Left lung (tissue), 10 donors: ENCODE measurements around the gene DUSP28. TPM values are rescaled to one million over a fixed set of nuclear protein-coding genes. Genes with fewer than 3 reads are reported as not detected.

ENCODE experiments used
- ATAC-seq: fragments of 200-7000 bp; cut with Tn5 transposase; one replicate; pipeline ENCODE4 v1.9.1; 2020; ENCODE audit warnings: moderate library complexity
- DNase-seq, 4 donors: peaks; one replicate each; pipeline ENCODE4 v3.0.0-alpha.2; 2013 to 2020
- H3K27ac ChIP-seq, 2 donors: fragments of 200-600 bp; sonication (generic) in 1 of 2; one replicate each; pipeline versions ENCODE4 v1.5.0 to v1.8.0; 2020 to 2021
- H3K27me3 ChIP-seq, 2 donors: fragments of 200-600 bp; sonication (generic) in 1 of 2; one replicate each; pipeline versions ENCODE4 v1.5.0 to v1.8.0; 2020 to 2021
- H3K36me3 ChIP-seq, 2 donors: fragments of 200-600 bp; sonication (generic) in 1 of 2; one replicate each; pipeline versions ENCODE4 v1.5.0 to v1.8.0; 2020 to 2021
- H3K4me1 ChIP-seq, 2 donors: fragments of 200-600 bp; one replicate each; pipeline ENCODE4 v1.8.0; 2021
- H3K4me3 ChIP-seq, 2 donors: fragments of 200-600 bp; sonication (generic) in 1 of 2; one replicate each; pipeline versions ENCODE4 v1.5.0 to v1.8.0; 2020 to 2021; ENCODE audit warnings: mild to moderate bottlenecking in 1 of 2
- H3K9me3 ChIP-seq, 2 donors: fragments of 200-600 bp; sonication (generic) in 1 of 2; one replicate each; pipeline versions ENCODE4 v1.5.0 to v1.8.0; 2020 to 2021
- CTCF ChIP-seq, 2 donors: fragments of 200-600 bp; sonication (generic) in 1 of 2; IDR thresholded peaks; one replicate each; pipeline versions ENCODE4 v1.5.0 to v1.8.0; 2021; ENCODE audit warnings: antibody characterized with exemption in 2 of 2
- intact Hi-C, 2 donors: fragments of 100-400 bp; cut with DNase I; formaldehyde crosslinking; loops; one replicate each; pipeline versions ENCODE4 v1.11.2 to v1.14.2; 2022
- polyA plus RNA-seq, 6 donors: library from polyadenylated mRNA; unstranded; fragments of 120-200 nt; gene quantifications; one replicate each; pipeline ENCODE4 v1.2.1, GENCODE V29; 2013; ENCODE audit not compliant: insufficient read length in 6 of 6
- total RNA-seq, 2 donors: library from RNA; stranded (reverse); fragmentation: NEBNext Ultra II Directional; extraction: Animal tissue kit (Norgen Biotek cat#: 25700); gene quantifications; one replicate each; pipeline ENCODE4 v1.2.1, GENCODE V29; 2021
- donor health status: DM: no; HTN: yes; CAD: no.
- donor health status: DM: no; HTN: no; CAD: no.

The DUSP28 gene
- total and polyA plus RNA-seq, 8 donors = 2.4 to 7.6 (median 5.5) TPM

DNA sequence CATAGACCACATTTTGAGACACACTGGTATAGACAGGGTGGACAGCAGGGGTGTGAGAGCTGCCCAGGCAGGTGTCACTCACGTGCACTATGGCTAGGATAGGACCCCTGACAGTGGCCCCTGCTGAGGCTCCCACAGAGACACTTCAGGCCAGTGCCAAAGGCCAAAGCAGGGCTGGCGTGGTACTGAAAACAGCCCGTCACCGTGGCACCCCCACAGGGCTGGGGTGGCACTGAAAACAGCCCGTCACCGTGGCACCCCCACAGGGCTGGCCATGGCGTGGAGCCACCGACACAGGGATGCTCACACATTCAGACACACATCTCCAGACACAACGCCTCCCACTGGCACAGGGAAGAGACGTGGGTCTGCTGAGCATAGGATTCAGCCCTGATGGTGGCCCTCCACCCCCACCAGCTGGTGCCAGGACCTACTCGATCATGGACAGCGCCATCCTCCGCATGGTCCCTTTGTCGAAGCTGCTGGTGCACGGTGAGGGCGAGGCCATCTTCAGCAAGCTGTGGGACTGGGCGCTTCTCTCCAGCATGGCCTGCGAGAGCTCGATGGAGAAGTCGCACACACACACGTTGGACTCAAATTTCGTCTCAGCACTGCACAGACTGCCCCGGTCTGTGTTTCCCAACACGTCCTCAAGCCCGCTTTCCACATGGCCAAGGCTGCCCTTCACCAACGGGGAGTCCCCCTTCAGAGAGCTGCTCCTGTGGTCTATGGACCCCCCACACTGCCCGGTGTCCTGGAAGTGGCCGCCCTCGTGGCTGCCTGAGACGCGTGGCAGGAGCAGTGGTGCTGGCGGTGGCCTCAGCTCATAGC is 36.5 kb upstream of the DUSP28 start:
- TF ChIP-seq CTCF (IDR thresholded peaks at IDR 0.05) = no peak
- intact Hi-C loops = no loop called here
- Histone ChIP-seq H3K4me1 (peaks cover 0 to 13% of the 10 kb centered on the region in 2 donors), H3K4me3 (no peak overlapping the region), H3K9me3 (peaks cover 0 to 38% of the 10 kb centered on the region in 2 donors), H3K36me3 (peaks cover 0 to 54% of the 10 kb centered on the region in 2 donors), H3K27me3 (peaks cover 0 to 20% of the 10 kb centered on the region in 2 donors), H3K27ac (no peak overlapping the region)
- DNase-seq = no peak
- ATAC-seq = no peak

DNA sequence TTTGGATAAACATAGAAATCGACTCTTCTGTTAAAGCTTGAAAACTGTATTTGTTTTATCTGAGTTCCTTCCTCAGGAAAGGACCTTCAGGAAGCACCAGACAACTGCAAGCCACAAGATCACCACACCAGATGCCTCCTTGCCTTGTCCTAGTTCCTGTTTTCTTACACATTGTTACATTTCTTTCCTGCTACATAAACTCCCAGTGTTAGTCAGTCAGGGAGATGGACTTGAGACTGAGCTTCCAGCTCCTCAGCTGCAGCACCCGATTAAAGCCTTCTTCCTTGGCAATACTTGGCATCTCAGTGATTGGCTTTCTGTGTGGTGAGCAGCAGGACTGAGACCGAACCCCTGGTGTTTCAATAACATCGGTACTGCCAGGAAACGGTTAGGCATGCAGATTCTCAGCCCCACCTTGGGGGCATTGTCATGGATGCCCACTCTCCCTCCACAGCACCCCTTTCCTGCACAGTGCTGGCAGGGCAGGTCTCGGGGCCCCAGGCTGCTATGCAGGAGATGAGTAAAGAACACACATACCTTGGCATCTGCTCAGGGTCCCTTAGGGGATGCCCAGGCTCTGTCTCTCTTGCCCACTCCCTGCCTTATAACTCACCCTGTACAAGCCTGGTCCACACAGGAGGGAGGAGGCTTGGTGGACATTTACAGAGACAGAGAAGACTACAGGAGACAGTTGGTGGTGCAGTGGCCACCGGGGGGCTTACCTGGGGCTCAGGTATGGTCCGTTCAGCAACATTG is 35.0 kb upstream of the DUSP28 start:
- DNase-seq (no peak), ATAC-seq (no peak)
- peaks cover 0 to 10% of the 10 kb centered on the region in 2 donors for H3K27me3 ChIP-seq
- no peak for TF ChIP-seq CTCF (IDR thresholded peaks at IDR 0.05)
- H3K4me3 ChIP-seq = no peak overlapping the region
- H3K9me3 ChIP-seq = peaks cover 0 to 41% of the 10 kb centered on the region in 2 donors
- no peak overlapping the region for H3K27ac ChIP-seq
- intact Hi-C loops = no loop called here
- H3K36me3 ChIP-seq = peaks cover 0 to 67% of the 10 kb centered on the region in 2 donors
- peaks cover 0 to 3% of the 10 kb centered on the region in 2 donors for H3K4me1 ChIP-seq

- intact Hi-C loops = no loop called here
- H3K36me3 ChIP-seq = peaks cover 0 to 73% of the 10 kb centered on the region in 2 donors
- TF ChIP-seq CTCF (IDR thresholded peaks at IDR 0.05) = no peak
These were observed 34.4 kb upstream of the DUSP28 start for GRCh38 chr2:240525802-240526201.

GRCh38 chr2:240526521-240526920 is 33.6 kb upstream of the DUSP28 start:
- Histone ChIP-seq H3K9me3 (peaks cover 0 to 52% of the 10 kb centered on the region in 2 donors), H3K27me3 (no peaks in the 10 kb centered on the region), H3K4me3 (no peak overlapping the region), H3K27ac (no peak overlapping the region), H3K4me1 (no peaks in the 10 kb centered on the region), H3K36me3 (peaks cover 0 to 80% of the 10 kb centered on the region in 2 donors)
- ATAC-seq = no peak
- DNase-seq = no peak
- intact Hi-C loops = no loop called here
- no peak for TF ChIP-seq CTCF (IDR thresholded peaks at IDR 0.05)

More at GRCh38 chr2:240525802-240526201, 34.4 kb upstream of the DUSP28 start:
- H3K27ac ChIP-seq = no peak overlapping the region
- ATAC-seq (no peak), DNase-seq (no peak)
- peaks cover 0 to 3% of the 10 kb centered on the region in 2 donors for H3K27me3 ChIP-seq
- no peaks in the 10 kb centered on the region for H3K4me1 ChIP-seq
- peaks cover 0 to 45% of the 10 kb centered on the region in 2 donors for H3K9me3 ChIP-seq
- no peak overlapping the region for H3K4me3 ChIP-seq
